K562 (cell line): Measurements from ENCODE around the gene SLC25A21. TPM values are rescaled to one million over a fixed set of nuclear protein-coding genes. Genes with fewer than 3 reads are reported as not detected.
A peak's percentile ranks its signal among the peaks of the same experiment; 100 is the strongest.

ENCODE experiments used
- ATAC-seq: fragments of 200-7000 bp; cut with Tn5 transposase; 3 replicates; pipeline ENCODE4 v1.9.1; 2020; ENCODE audit warnings: moderate library complexity
- BruUV-seq: library from RNA; stranded (reverse); fragments of 400-500 nt; replicated peaks from 2 replicates; lab custom pipeline; 2021; lab: Mats Ljungman, UMichigan
- CTCF ChIA-PET: fragments of 300-600 bp; formaldehyde crosslinking; extraction: SDS; loops from one replicate; lab custom pipeline; 2021; ENCODE audit warnings: low intra/inter-chr PET ratio; lab: Yijun Ruan, JAX
- POLR2A ChIA-PET: fragments of 300-600, 350-650 bp; sonication (Branson Sonifier 250); formaldehyde crosslinking; extraction: SDS; loops from one replicate; lab custom pipeline; 2021; ENCODE audit warnings: antibody characterized with exemption, inconsistent platforms; lab: Yijun Ruan, JAX
- DNase-seq, 4 experiments: peaks; one replicate each; pipeline versions ENCODE4 v3.0.0 to v3.0.0-alpha.2; 2011 to 2018; ENCODE audit warnings: low spot score in 3 of 4, mixed read lengths in 3 of 4; ENCODE audit errors: extremely low read depth in 1 of 4
- FAIRE-seq: peaks from 2 replicates; lab custom pipeline; 2011; peaks lifted over from hg19 to GRCh38; lab: Jason Lieb, UNC
- H2AFZ ChIP-seq: 2 replicates; pipeline ENCODE4 v1.6.0; 2011; ENCODE audit warnings: low read depth, low read length, control low read depth, inconsistent platforms
- H3K27ac ChIP-seq: fragments of 200-600 bp; 3 replicates; pipeline ENCODE4 v1.8.0; 2011; ENCODE audit warnings: low read depth, mild to moderate bottlenecking, control low read depth, inconsistent platforms, low read length, moderate library complexity, mixed read lengths; ENCODE audit errors: extremely low read depth
- H3K27me3 ChIP-seq, 2 experiments: fragments of 300-600 bp in 1 of 2; 2 replicates in 1 of 2; 3 replicates in 1 of 2; pipeline versions ENCODE4 v1.6.0 to v1.8.0; 2011; ENCODE audit warnings: inconsistent platforms in 2 of 2, low read length in 2 of 2, mild to moderate bottlenecking in 1 of 2, mixed read lengths in 1 of 2, moderate library complexity in 1 of 2; ENCODE audit not compliant: control insufficient read depth in 2 of 2, insufficient read depth in 2 of 2
- H3K36me3 ChIP-seq: fragments of 300-600 bp; 3 replicates; pipeline ENCODE4 v1.8.0; 2011; ENCODE audit warnings: mild to moderate bottlenecking, low read length, inconsistent platforms; ENCODE audit not compliant: control insufficient read depth, insufficient read depth
- H3K4me1 ChIP-seq, 2 experiments: fragments of 200-600 bp in 1 of 2; replicated peaks in 1 of 2; 2 replicates in 1 of 2; 3 replicates in 1 of 2; pipeline versions ENCODE4 v1.5.1 to v1.8.0; 2011; ENCODE audit warnings: inconsistent platforms in 2 of 2, low read length in 2 of 2, mild to moderate bottlenecking in 1 of 2, mixed read lengths in 1 of 2, moderate library complexity in 1 of 2; ENCODE audit not compliant: control insufficient read depth in 2 of 2, insufficient read depth in 2 of 2
- H3K4me2 ChIP-seq: 2 replicates; pipeline ENCODE4 v1.6.1; 2011; ENCODE audit warnings: low read length, control low read depth, inconsistent platforms, mixed read lengths; ENCODE audit not compliant: insufficient read depth
- H3K4me3 ChIP-seq: fragments of 200-600 bp; sonication (generic), shearing (Covaris generic); 2 replicates; pipeline ENCODE4 v1.5.1; 2016; ENCODE audit warnings: control low read depth, inconsistent platforms
- H3K79me2 ChIP-seq: fragments of 200-600 bp; 3 replicates; pipeline ENCODE4 v1.8.0; 2011; ENCODE audit warnings: low read length, inconsistent platforms; ENCODE audit not compliant: control insufficient read depth, insufficient read depth
- H3K9ac ChIP-seq, 2 experiments: 2 replicates each; pipeline versions ENCODE4 v1.6.0 to v1.6.1; 2011; ENCODE audit warnings: low read depth in 2 of 2, low read length in 2 of 2, control low read depth in 1 of 2, inconsistent platforms in 1 of 2, mild to moderate bottlenecking in 1 of 2, mixed read lengths in 1 of 2; ENCODE audit not compliant: insufficient read depth in 1 of 2
- H3K9me1 ChIP-seq: one replicate; pipeline ENCODE4 v1.6.0; 2011; ENCODE audit warnings: inconsistent platforms, mild to moderate bottlenecking, low read length, moderate library complexity; ENCODE audit not compliant: control insufficient read depth, insufficient read depth
- H3K9me3 ChIP-seq: replicated peaks from 2 replicates; pipeline ENCODE4 v1.5.1; 2011; ENCODE audit warnings: low read depth, low read length, inconsistent platforms; ENCODE audit not compliant: control insufficient read depth, insufficient read depth
- H4K20me1 ChIP-seq: replicated peaks from 2 replicates; pipeline ENCODE4 v1.6.1; 2011; ENCODE audit warnings: low read length, inconsistent platforms, mixed read lengths; ENCODE audit not compliant: control insufficient read depth, insufficient read depth
- ETV6 ChIP-seq, 3 experiments: fragments of 150-350 bp in 1 of 3; sonication (generic) in 1 of 3; formaldehyde crosslinking in 1 of 3; IDR thresholded peaks; 2 replicates each; pipeline versions ENCODE4 v1.6.1 to v1.8.0; 2014 to 2022; ENCODE audit warnings: borderline replicate concordance in 2 of 3, low read depth in 2 of 3, antibody characterized with exemption in 1 of 3, low read length in 1 of 3, mild to moderate bottlenecking in 1 of 3, missing genetic modification reagents in 1 of 3
- HEY1 ChIP-seq: fragments of 250-450 bp; sonication (Bioruptor Pico); IDR thresholded peaks from 2 replicates; pipeline ENCODE4 v1.5.0; 2020; ENCODE audit warnings: mild to moderate bottlenecking, moderate library complexity, borderline replicate concordance
- KLF13 ChIP-seq: fragments of 450-650 bp; IDR thresholded peaks from 2 replicates; pipeline ENCODE4 v1.6.1; 2016; ENCODE audit warnings: missing genetic modification characterization, low read depth, mild to moderate bottlenecking, missing compliant biosample characterization, moderate library complexity, borderline replicate concordance
- NFE2L1 ChIP-seq: fragments of 450-650 bp; IDR thresholded peaks from 2 replicates; pipeline ENCODE4 v1.6.1; 2016; ENCODE audit warnings: missing genetic modification characterization, low read depth, mild to moderate bottlenecking, missing compliant biosample characterization, moderate library complexity, borderline replicate concordance
- NONO ChIP-seq, 2 experiments: fragments of 200-400 bp in 1 of 2; fragments of 450-650 bp in 1 of 2; formaldehyde crosslinking in 1 of 2; IDR thresholded peaks; 2 replicates each; pipeline ENCODE4 v1.6.1; 2017; ENCODE audit warnings: low read depth in 2 of 2, mild to moderate bottlenecking in 2 of 2, moderate library complexity in 2 of 2, low read length in 1 of 2
- POLR3G ChIP-seq: IDR thresholded peaks from 2 replicates; pipeline ENCODE4 v1.6.1; 2011; ENCODE audit not compliant: insufficient read length, insufficient replicate concordance; ENCODE audit errors: extremely low read depth
- RBFOX2 ChIP-seq: fragments of 200-400 bp; formaldehyde crosslinking; IDR thresholded peaks from 2 replicates; pipeline ENCODE4 v1.6.1; 2017; ENCODE audit warnings: low read depth, mild to moderate bottlenecking, low read length, moderate library complexity
- USF1 ChIP-seq: sonication (generic); formaldehyde crosslinking; IDR thresholded peaks from 2 replicates; pipeline ENCODE4 v1.9.0; 2022; ENCODE audit warnings: mild to moderate bottlenecking, missing genetic modification reagents
- USF2 ChIP-seq: sonication (generic); formaldehyde crosslinking; IDR thresholded peaks from 2 replicates; pipeline ENCODE4 v1.5.0; 2020; ENCODE audit warnings: missing genetic modification reagents
- ZBTB8A ChIP-seq: fragments of 450-650 bp; IDR thresholded peaks from 2 replicates; pipeline ENCODE4 v1.6.1; 2018; ENCODE audit warnings: mild to moderate bottlenecking, moderate library complexity; ENCODE audit not compliant: partially characterized antibody
- ZNF316 ChIP-seq: fragments of 450-650 bp; IDR thresholded peaks from 2 replicates; pipeline ENCODE4 v1.6.1; 2016
- ZNF445 ChIP-seq: fragments of 250-450 bp; sonication (Bioruptor Pico); IDR thresholded peaks from 2 replicates; pipeline ENCODE4 v1.4.0; 2020; ENCODE audit warnings: low read depth, mild to moderate bottlenecking, moderate library complexity
- WGBS: fragments of 100-300 bp; shearing (Covaris generic); methylation state at CpG from one replicate; pipeline ENCODE4 v1.1.6; 2016; ENCODE audit warnings: low coverage, mixed read lengths; ENCODE audit not compliant: insufficient coverage; ENCODE audit errors: missing lambda C conversion rate; 5-methylcytosine and 5-hydroxymethylcytosine counted together
- in situ Hi-C: fragments of 300-500 bp; cut with MboI; formaldehyde crosslinking; loops from 4 replicates; pipeline ENCODE4 v1.15.0; 2018; ENCODE audit warnings: inconsistent platforms, mixed read lengths
- intact Hi-C: fragments of 100-400 bp; cut with micrococcal nuclease; formaldehyde crosslinking; loops from 2 replicates; pipeline ENCODE4 v1.14.2; 2022
- polyA plus RNA-seq, 8 experiments: library from polyadenylated mRNA; depleted of rRNA in 4 of 8; stranded (reverse) in 5 of 8; unstranded in 3 of 8; fragments of >200 nt; fragmentation: Nextera tagmentation in 2 of 8; fragmentation: Illumina TruSeq in 1 of 8; extraction: Ambion mirVana in 2 of 8; extraction: Trizol in 1 of 8; gene quantifications; 2 replicates each; pipeline versions ENCODE4 v1.2.1 to v1.2.3, GENCODE V29; 2011 to 2014; ENCODE audit warnings: inconsistent platforms in 1 of 8, missing spikeins in 1 of 8
- total RNA-seq, 7 experiments: library from RNA; depleted of rRNA in 6 of 7; stranded (reverse); fragments of >200 nt in 6 of 7; fragmentation: Illumina TruSeq in 2 of 7; extraction: Trizol in 2 of 7; gene quantifications; 2 replicates each; pipeline versions ENCODE4 v1.2.1 to v1.2.3, GENCODE V29; 2011 to 2021; ENCODE audit warnings: low replicate concordance in 1 of 7
- TF ChIP-seq, protein P1 (sequence below): fragments of 450-650 bp; formaldehyde crosslinking; IDR thresholded peaks from 2 replicates; pipeline ENCODE4 v1.4.0; 2022; ENCODE audit warnings: mild to moderate bottlenecking, moderate library complexity

Gene SLC25A21
- total and polyA plus RNA-seq, 9 of the 15 experiments (the other 6 are each of a cell fraction or from before 2014, with no cell fraction given): 15.2 to 46.7 (median 28.7) TPM

DNA sequence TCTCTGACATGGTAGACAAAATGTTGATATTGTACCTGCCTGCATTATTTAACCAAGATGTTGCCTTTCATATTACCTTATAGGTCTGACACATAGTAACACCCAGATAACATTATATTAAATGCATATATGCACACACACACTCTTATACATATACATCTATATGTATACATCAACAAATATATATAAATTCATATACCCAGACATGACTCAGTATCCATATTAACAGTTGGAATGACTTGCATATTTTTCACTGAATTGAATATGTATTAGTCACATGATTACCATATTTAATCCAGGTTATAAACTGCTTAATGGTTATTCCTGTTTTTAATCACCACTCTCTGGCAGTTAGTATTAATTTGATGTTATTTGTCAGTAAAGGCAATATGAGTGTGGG, 425.5 kb downstream of the SLC25A21 start:
- Histone ChIP-seq H3K27me3 (no peaks in the 10 kb centered on the region), H3K4me3 (no peak overlapping the region), H3K79me2 (no peaks in the 10 kb centered on the region), H3K4me1 (no peaks in the 10 kb centered on the region; a peak in 1 of 5 replicates), H3K9me3 (no peaks in the 10 kb centered on the region), H3K27ac (no peak overlapping the region), H3K4me2 (no peak overlapping the region), H3K9ac (no peak overlapping the region), H3K9me1 (no peaks in the 10 kb centered on the region), H2AFZ (no peak overlapping the region), H3K36me3 (no peaks in the 10 kb centered on the region), H4K20me1 (no peaks in the 10 kb centered on the region)
- ChIA-PET CTCF (no interaction called here), POLR2A (no interaction called here)
- in situ Hi-C loops (no loop called here), intact Hi-C loops (loop anchor here (5.0 kb wide), 1 partner anchor 100 kb away; no protein-coding TSS in a partner anchor)
- no TSS peak for BruUV-seq
- no peak for FAIRE-seq
- DNase-seq: no peak
- no peak for ATAC-seq
- TF ChIP-seq NFE2L1 (peak; percentile 20; the same call in 1 of the 2 replicates), NONO (IDR thresholded peaks at IDR 0.05; ENCODE audit: low read depth in 2 of 2, low read length in 1 of 2) (no peak), ZNF316 (peak; percentile 29; the same call in 1 of the 2 replicates)
- TF ChIP-seq, protein P1, sequence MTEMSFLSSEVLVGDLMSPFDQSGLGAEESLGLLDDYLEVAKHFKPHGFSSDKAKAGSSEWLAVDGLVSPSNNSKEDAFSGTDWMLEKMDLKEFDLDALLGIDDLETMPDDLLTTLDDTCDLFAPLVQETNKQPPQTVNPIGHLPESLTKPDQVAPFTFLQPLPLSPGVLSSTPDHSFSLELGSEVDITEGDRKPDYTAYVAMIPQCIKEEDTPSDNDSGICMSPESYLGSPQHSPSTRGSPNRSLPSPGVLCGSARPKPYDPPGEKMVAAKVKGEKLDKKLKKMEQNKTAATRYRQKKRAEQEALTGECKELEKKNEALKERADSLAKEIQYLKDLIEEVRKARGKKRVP (CRISPR knock-in tag): no peak

GRCh38 chr14:36741858-36742257, 430.5 kb downstream of the SLC25A21 start:
- ATAC-seq: no peak

More at GRCh38 chr14:36741858-36742257, 430.5 kb downstream of the SLC25A21 start:
- Histone ChIP-seq H3K9ac (no peak overlapping the region), H3K27ac (no peak overlapping the region), H3K4me1 (no peaks in the 10 kb centered on the region), H3K9me1 (no peaks in the 10 kb centered on the region), H3K27me3 (no peaks in the 10 kb centered on the region), H3K79me2 (no peaks in the 10 kb centered on the region), H3K4me3 (no peak overlapping the region), H3K36me3 (no peaks in the 10 kb centered on the region), H4K20me1 (no peaks in the 10 kb centered on the region), H3K9me3 (no peaks in the 10 kb centered on the region), H2AFZ (no peak overlapping the region), H3K4me2 (no peak overlapping the region)
- intact Hi-C loops: no loop called here
- DNase-seq: no peak
- CTCF ChIA-PET: no interaction called here
- in situ Hi-C loops: no loop called here
- no peak for TF ChIP-seq ETV6 (IDR thresholded peaks at IDR 0.05; ENCODE audit: borderline replicate concordance in 1 of 2, low read depth in 2 of 2, low read length in 1 of 2)
- no peak for TF ChIP-seq ETV6 (CRISPR knock-in tag; IDR thresholded peaks at IDR 0.05; ENCODE audit: borderline replicate concordance)
- no peak for TF ChIP-seq ZBTB8A
- no peak for TF ChIP-seq USF1 (CRISPR knock-in tag)
- TF ChIP-seq USF2 (CRISPR knock-in tag): no peak
- TF ChIP-seq RBFOX2: no peak
- TF ChIP-seq HEY1: no peak
- no peak for TF ChIP-seq ZNF445
- TF ChIP-seq POLR3G: no peak
- no peak for TF ChIP-seq KLF13 (tag)
- no peak for FAIRE-seq
- whole genome bisulfite sequencing: 25% methylated on average over 1 of the region's 1 CpG
- POLR2A ChIA-PET: interaction anchor here (1.2 to 1.4 kb wide), 2 partner anchors 11 to 21 kb away, joined by 3 read pairs; no protein-coding TSS in a partner anchor
- BruUV-seq: no TSS peak
